ENCODE data around the gene LARGE1.
A peak's percentile ranks its signal among the peaks of the same experiment; 100 is the strongest.
"Not testable (repeated sequence)": the region's sequence is repeated elsewhere in the genome, so short reads cannot be mapped to it uniquely, and the experiment has no call there.

LARGE1 gene

DNA sequence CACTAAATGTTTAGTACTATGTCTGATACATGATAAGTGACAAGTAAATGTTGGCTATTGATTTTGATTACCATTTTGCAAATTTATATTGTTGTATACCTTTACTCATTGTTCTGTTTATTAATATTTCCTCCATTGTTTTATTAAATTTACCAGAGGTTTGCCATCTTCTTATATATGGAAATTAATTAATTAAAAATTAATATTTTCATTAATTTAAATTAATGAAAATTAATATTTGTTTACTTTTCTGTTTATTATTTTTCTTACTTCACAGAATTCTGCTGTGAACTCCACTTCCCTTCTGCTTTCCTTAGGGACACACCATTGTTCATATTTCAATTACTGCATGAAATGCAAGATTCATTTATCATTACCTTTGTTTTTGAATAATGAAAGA lies 331.0 kb downstream of the LARGE1 start:
- DNase-seq, result no peak

DNA sequence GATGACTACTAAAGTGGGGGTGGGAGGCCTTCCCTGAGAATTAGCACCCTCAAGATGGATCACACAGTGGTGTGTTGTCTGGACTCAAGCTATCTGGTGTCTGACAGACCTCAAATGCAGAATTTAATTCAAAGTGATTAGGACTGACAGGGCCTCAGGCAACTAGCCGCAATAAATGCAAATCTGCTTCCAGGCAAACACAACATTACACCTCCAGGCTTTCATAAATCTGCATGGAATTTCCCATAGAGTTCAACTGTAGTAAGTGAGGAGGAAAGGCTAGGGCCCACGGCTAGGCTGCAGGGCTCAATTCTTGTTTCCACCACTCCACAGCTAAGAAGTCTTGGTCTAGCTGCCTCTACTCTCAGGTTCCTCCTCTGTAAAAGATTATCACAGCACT lies 331.4 kb downstream of the LARGE1 start:
- peak; percentile 78 for DNase-seq

GRCh38 chr22:33584152-33584551 lies 336.1 kb downstream of the LARGE1 start:
- no peak for DNase-seq

DNA sequence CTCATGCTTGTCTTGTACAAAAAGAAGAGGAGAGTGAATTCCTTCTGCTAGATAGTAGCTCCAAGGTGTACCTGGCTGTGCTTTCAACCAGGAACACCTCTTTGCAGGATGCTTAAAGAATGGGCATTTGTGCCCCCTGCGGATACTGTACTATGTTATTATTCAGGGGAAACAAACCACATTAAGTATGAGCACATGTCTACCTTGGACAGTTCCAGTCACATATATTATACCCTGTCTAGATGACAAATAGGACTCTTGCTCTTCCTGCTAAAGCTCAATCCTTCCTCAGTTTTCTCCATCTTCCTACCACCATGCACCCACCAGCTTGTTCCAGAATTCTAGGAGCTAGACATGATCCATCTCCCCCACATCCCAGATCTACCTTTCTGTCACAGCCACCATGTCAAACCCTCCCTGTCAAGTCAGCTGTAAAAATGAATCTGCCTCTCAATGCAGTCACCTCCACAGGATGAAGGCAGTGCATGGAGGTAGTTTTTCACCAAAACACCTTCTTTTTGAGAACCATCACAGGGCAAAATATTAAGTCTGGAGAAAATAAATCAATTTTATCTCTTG lies 337.4 kb downstream of the LARGE1 start:
- DNase-seq, result no peak

DNA sequence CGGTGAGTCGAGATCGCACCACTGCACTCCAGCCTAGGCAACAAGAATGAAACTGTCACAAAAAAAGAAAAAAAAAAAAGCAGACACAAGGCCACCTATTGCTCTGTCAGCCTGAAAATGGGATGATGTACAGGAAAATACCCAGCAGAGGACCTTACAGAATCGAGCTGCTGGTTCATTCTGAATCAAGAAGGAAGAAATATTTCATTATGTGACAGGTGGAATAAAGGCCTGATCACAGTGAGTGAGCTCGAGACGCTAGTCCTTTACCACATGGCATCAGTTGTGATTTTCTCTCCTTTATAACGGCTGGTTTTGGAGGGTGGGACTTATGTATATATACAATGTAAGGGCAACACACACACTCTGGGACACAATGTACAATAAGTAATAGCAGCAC lies 340.0 kb downstream of the LARGE1 start:
- no peak for DNase-seq

DNA sequence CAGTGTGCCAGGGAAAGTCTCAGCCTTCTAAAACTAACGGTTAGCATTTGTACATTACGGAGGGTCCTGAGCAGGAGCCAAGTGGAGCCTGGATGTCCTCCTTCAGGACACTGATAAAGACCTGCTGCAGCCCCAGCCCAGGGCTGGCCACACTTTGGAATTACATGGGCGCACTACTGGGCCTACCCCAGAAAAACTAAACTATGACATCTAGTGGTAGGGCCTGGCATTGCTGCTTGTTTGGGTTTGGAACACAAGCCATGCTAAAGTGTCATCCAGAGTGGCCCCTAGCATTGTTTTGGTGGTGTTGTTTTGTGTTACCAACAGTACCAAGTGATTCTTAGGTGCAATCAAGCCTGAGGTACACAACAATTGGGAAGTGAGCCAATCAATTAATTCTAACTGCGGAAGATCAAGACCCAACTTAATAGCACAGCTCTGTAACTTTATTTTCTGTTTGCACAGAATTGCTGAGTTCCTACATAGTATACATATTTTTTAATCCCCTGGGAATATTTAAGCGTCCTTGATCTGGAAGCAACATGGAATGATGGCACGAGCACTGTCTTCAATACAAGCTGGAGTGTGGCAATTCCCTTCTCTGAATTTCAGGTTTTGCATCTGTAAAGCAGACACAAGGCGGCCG lies 340.7 kb downstream of the LARGE1 start:
- DNase-seq, result peak in 1 of 2 experiments; percentile 61

DNA sequence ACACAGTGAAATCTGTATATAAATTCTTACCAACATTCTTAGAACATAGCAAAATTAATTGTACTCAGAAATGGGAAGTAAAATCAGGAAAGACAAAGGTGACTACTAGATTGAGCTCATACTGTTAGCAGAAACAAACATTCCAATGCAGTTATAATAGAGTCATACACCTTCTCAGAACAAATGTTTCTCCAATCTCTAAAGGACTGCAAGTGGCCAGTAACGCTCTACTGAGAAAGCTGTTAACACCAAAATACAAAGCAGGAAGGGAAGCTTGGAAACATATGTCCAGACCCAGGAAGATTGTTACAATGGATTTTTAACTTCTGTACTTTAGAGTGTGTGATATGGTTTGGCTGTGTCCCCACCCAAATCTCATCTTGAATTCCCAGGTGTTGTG lies 341.5 kb downstream of the LARGE1 start:
- no peak for DNase-seq

DNA sequence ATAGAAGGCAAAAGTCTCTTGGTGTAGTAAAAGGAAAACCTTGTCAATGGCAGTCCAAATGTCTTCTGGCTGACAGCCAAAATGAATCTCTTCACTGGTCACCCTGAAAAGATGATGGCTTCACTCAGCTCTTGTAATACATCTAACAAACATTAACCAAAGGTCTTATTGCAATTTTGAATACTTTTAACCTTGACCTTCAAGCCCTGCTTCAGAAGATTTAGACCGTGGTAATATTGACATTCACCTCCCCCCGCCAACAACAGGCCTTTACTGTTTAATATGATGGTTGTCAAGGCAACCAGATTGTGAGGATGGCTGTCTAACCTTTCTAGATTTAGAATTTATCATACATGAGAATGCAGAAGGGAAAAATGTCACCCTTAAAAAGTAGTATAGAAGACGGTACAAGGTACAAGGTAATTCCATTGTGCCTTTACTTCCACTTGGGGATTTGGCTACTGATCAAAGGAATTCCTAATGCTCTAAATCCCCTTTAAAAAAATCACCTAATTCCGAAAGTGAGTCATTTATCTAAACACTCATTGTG lies 342.3 kb downstream of the LARGE1 start:
- no peak for DNase-seq

DNA sequence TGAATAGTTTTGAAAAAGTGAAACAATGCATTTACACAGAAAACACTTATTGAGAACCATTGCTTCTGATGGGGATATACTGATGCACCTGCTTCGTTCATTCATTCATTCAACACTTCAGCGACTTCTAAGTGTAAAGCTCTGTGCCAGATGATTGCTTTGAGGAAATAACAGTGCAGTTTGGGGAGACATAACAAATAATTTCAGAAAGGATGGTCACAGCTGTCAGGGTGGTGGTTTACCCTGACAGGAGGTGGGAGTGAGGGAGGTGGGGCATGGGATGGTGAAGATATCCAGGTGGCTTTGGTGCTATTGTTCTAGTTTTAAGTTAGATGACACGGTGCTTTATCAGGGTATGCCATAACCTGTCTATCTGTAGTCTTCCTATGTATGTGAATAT lies 344.1 kb downstream of the LARGE1 start:
- no peak for DNase-seq

- DNase-seq, result no peak
Measured at GRCh38 chr22:33575771-33576170, 344.5 kb downstream of the LARGE1 start.

- no peak for DNase-seq
Measured at GRCh38 chr22:33575041-33575440, 345.2 kb downstream of the LARGE1 start.

DNA sequence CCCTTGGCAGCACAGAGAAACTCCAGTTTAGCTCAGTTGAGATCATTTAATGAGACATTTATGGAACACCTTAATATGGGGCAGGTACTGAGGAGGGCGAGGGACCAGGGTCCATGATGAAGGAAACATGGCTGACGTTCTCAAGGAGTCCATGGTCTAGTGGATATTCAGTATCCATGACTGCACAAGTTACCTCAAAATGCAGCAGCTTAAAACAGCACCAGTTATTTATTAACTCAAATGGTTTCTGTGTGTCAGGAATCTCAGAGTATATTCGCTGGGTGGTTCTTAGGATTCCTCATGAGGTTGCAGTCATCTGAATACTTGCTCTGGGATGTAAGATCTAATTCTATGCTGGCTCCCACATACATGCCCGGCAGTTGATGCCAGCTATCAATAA lies 346.8 kb downstream of the LARGE1 start:
- DNase-seq, result no peak

DNA sequence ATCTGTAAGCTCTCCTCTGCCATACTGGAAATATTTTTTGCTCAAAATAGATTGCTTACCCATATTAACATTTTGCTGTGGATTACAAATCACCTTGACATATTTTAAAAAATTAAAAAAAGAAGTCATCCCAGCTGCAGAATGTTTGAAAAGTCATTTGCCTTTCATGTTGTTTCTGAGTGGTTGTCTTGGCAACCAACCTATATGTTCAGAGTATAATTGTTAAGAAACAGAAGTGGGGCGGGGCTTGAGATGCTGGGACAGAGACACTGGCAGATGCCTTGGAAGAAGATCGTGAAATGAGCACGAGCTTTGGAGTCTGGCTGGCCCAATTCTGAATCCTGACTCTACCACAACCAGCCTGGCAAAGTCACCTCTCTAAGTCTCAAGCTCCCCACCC lies 348.2 kb downstream of the LARGE1 start:
- no peak for DNase-seq

DNA sequence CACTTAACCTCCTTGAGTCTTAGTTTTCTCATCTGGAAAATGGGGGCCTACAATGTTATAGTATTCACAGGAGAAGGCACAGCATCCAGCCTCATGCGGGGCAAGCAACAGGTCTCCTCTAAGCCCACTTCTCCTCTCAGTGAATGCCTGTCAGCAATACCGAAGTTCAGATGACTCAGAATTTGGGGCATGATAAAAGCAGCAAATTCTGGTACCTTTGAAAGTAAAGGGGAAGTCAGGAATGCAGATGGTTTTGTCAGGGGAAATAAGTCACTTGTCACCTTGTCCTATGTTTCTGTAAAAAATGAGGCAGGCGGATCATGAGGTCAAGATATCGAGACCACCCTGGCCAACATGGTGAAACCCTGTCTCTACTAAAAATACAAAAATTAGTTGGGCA lies 350.2 kb downstream of the LARGE1 start:
- no peak for DNase-seq

- DNase-seq, result no peak
Measured at GRCh38 chr22:33569559-33569958, 350.7 kb downstream of the LARGE1 start.

DNA sequence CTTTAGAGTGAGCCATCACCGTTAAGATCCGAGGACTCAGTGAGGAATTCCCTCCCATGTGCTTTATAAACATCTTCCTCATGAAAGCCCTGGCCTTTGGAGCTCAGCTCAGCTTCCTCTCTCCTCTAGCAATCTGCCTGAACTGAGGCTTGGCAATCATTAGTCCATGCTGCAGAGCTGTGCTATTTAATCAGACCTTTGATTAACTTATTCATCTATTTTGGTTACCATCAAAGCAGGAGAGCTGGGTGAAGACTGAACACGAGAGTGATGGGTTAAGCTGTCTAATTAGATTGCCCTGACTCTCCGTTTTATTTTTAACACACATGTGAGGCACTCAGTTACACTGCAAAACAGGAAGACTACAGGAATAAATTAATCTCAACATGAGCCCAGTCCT lies 351.3 kb downstream of the LARGE1 start:
- DNase-seq, result no peak

DNA sequence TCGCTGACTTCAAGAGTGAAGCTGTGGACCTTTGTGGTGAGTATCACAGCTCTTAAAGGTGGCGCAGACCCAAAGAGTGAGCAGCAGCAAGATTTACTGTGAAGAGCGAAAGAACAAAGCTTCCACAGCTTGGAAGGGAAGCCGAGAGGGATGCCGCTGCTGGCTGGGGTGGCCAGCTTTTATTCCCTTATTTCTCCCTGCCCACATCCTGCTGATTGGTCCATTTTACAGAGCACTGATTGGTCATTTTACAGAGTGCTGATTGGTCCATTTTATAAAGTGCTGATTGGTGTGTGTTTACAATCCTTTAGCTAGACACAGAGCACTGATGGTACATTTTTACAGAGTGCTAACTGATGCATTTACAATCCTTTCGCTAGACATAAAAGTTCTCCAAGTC lies 353.8 kb downstream of the LARGE1 start:
- DNase-seq, result not testable (repeated sequence)

- no peak for DNase-seq
Measured at GRCh38 chr22:33565580-33565995, 354.7 kb downstream of the LARGE1 start.

GRCh38 chr22:33564683-33565082 lies 355.6 kb downstream of the LARGE1 start:
- no peak for DNase-seq

- no peak for DNase-seq
Measured at GRCh38 chr22:33563220-33563964, 356.9 kb downstream of the LARGE1 start.

- DNase-seq, result no peak
Measured at GRCh38 chr22:33562501-33562900, 357.8 kb downstream of the LARGE1 start.

DNA sequence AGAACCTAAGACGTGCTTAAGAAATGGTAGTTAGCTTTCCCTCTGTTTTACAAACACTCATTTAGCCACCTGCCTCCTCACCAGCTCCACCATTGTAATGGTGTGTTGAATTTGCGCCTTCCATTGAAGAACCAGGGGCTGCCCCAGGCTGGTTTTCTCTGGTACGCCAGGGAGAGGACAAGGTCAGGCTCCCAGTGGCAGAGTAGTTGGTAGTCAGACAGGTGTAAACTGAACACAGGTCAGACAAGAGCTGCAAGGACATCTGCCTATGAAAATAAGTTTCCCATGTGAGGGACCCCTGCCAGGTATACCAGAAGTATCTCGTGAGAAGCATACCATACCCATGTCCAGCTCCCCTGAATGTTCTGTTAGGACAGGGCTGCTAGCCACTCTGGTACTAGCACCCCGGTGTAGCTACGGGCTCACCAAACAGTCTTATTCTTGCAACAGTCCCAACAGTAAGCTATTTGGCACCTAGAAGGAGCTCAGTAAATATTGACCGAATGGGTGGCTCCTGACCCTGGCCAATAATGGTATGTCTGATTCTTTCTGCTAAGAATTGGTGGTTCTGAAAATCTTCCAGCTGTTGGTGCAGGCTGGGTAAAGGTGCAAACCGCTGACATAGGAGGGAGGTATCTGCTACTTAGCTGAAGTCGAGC lies 359.0 kb downstream of the LARGE1 start:
- no peak for DNase-seq

GRCh38 chr22:33557836-33558235 lies 362.4 kb downstream of the LARGE1 start:
- DNase-seq, result no peak

All from NCI-H526 (cell line).